T-helper 1 cell treated with Interleukin-12 subunit alpha and Interleukin-12 subunit beta and Interleukin-4 antibody, amounts not matched to agents 30 ng/mL and 1 ng/mL, for 36 hours (primary cell): Measurements from ENCODE around the gene PAXIP1. TPM values are rescaled to one million over a fixed set of nuclear protein-coding genes. Genes with fewer than 3 reads are reported as not detected.

Experiments
- intact Hi-C: fragments of 100-400 bp; cut with micrococcal nuclease; formaldehyde crosslinking; loops from one replicate; pipeline ENCODE4 v1.15.1; 2024
- total RNA-seq: library from RNA; stranded (reverse); gene quantifications from 2 replicates; pipeline ENCODE4 v1.2.3, GENCODE V29; 2022

The PAXIP1 gene
- total RNA-seq, 1 donor from 2014 or later: 27.3 TPM

- intact Hi-C loops: no loop called here
Observed at GRCh38 chr7:154997840-154998370, 5.0 kb downstream of the PAXIP1 start.

- intact Hi-C loops: no loop called here
Observed at GRCh38 chr7:154996756-154997155, 6.2 kb downstream of the PAXIP1 start.

GRCh38 chr7:154996101-154996500, 6.8 kb downstream of the PAXIP1 start:
- intact Hi-C loops: no loop called here

GRCh38 chr7:154994996-154995395, 7.9 kb downstream of the PAXIP1 start:
- intact Hi-C loops: no loop called here

- intact Hi-C loops: loop anchor here (2.0 kb wide), 1 partner anchor 14 kb away; no protein-coding TSS in a partner anchor
Observed at GRCh38 chr7:154990964-154991540, 11.9 kb downstream of the PAXIP1 start.

GRCh38 chr7:154987571-154987970, 15.4 kb downstream of the PAXIP1 start:
- intact Hi-C loops: no loop called here

- intact Hi-C loops: no loop called here
Observed at GRCh38 chr7:154986200-154986945, 16.6 kb downstream of the PAXIP1 start.

- intact Hi-C loops: no loop called here
Observed at GRCh38 chr7:154985230-154985629, 17.7 kb downstream of the PAXIP1 start.

GRCh38 chr7:154984601-154985188, 18.2 kb downstream of the PAXIP1 start:
- intact Hi-C loops: no loop called here

GRCh38 chr7:154978017-154978416, 24.9 kb downstream of the PAXIP1 start:
- intact Hi-C loops: no loop called here

- intact Hi-C loops: no loop called here
Observed at GRCh38 chr7:154977250-154977649, 25.7 kb downstream of the PAXIP1 start.

GRCh38 chr7:154976844-154977243, 26.1 kb downstream of the PAXIP1 start:
- intact Hi-C loops: no loop called here

- intact Hi-C loops: no loop called here
Observed at GRCh38 chr7:154975984-154976383, 26.9 kb downstream of the PAXIP1 start.

GRCh38 chr7:154973381-154973780, 29.5 kb downstream of the PAXIP1 start:
- intact Hi-C loops: no loop called here

GRCh38 chr7:154968336-154969001, 34.5 kb downstream of the PAXIP1 start:
- intact Hi-C loops: no loop called here

GRCh38 chr7:154967401-154967955, 35.4 kb downstream of the PAXIP1 start:
- intact Hi-C loops: no loop called here

- intact Hi-C loops: no loop called here
Observed at GRCh38 chr7:154965014-154965413, 37.9 kb downstream of the PAXIP1 start.

- intact Hi-C loops: no loop called here
Observed at GRCh38 chr7:154960063-154960790, 42.7 kb downstream of the PAXIP1 start.

GRCh38 chr7:154956427-154956826, 46.5 kb downstream of the PAXIP1 start:
- intact Hi-C loops: no loop called here

- intact Hi-C loops: loop anchor here (1.0 kb wide), 2 partner anchors 25 to 40 kb away; no protein-coding TSS in a partner anchor
Observed at GRCh38 chr7:154953006-154953684, 49.8 kb downstream of the PAXIP1 start.
